ENCODE data around the gene ARHGAP22. TPM values are rescaled to one million over a fixed set of nuclear protein-coding genes. Genes with fewer than 3 reads are reported as not detected.

Gene ARHGAP22
- total RNA-seq, 6 donors from 2014 or later, result 1.4 to 25.1 (median 7.1) TPM

GRCh38 chr10:48564466-48565160 is 40.3 kb downstream of the ARHGAP22 start:
- 56 to 62% methylated on average over 7 to 9 of the region's 9 CpGs for WGBS, 2 donors
- no peak for DNase-seq

GRCh38 chr10:48557511-48558123 is 47.3 kb downstream of the ARHGAP22 start:
- 64 to 73% methylated on average over 3 to 5 of the region's 5 CpGs for WGBS, 2 donors
- peak in 1 of 2 donors; percentile 30 for DNase-seq
- Histone ChIP-seq H3K4me3 (no peak overlapping the region), H3K4me1 (no peaks in the 10 kb centered on the region), H3K9me3 (no peaks in the 10 kb centered on the region), H3K27me3 (no peaks in the 10 kb centered on the region), H3K27ac (no peak overlapping the region), H3K36me3 (no peaks in the 10 kb centered on the region)
- TF ChIP-seq POLR2A (IDR thresholded peaks at IDR 0.05) (no peak), POLR2AphosphoS5 (IDR thresholded peaks at IDR 0.05) (no peak), EP300 (IDR thresholded peaks at IDR 0.05) (no peak)
- TF ChIP-seq, protein P1, sequence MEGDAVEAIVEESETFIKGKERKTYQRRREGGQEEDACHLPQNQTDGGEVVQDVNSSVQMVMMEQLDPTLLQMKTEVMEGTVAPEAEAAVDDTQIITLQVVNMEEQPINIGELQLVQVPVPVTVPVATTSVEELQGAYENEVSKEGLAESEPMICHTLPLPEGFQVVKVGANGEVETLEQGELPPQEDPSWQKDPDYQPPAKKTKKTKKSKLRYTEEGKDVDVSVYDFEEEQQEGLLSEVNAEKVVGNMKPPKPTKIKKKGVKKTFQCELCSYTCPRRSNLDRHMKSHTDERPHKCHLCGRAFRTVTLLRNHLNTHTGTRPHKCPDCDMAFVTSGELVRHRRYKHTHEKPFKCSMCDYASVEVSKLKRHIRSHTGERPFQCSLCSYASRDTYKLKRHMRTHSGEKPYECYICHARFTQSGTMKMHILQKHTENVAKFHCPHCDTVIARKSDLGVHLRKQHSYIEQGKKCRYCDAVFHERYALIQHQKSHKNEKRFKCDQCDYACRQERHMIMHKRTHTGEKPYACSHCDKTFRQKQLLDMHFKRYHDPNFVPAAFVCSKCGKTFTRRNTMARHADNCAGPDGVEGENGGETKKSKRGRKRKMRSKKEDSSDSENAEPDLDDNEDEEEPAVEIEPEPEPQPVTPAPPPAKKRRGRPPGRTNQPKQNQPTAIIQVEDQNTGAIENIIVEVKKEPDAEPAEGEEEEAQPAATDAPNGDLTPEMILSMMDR (IDR thresholded peaks at IDR 0.05), result no peak
- ATAC-seq (ENCODE audit: low FRiP score in 2 of 2), result no peak

More at GRCh38 chr10:48564466-48565160, 40.3 kb downstream of the ARHGAP22 start:
- Histone ChIP-seq H3K4me1 (no peaks in the 10 kb centered on the region), H3K4me3 (no peak overlapping the region), H3K9me3 (no peaks in the 10 kb centered on the region), H3K27ac (no peak overlapping the region), H3K36me3 (no peaks in the 10 kb centered on the region), H3K27me3 (no peaks in the 10 kb centered on the region)
- TF ChIP-seq, protein P1 (IDR thresholded peaks at IDR 0.05), result no peak
- TF ChIP-seq EP300 (IDR thresholded peaks at IDR 0.05) (no peak), POLR2A (IDR thresholded peaks at IDR 0.05) (no peak), POLR2AphosphoS5 (IDR thresholded peaks at IDR 0.05) (no peak)
- ATAC-seq (ENCODE audit: low FRiP score in 2 of 2), result no peak

DNA sequence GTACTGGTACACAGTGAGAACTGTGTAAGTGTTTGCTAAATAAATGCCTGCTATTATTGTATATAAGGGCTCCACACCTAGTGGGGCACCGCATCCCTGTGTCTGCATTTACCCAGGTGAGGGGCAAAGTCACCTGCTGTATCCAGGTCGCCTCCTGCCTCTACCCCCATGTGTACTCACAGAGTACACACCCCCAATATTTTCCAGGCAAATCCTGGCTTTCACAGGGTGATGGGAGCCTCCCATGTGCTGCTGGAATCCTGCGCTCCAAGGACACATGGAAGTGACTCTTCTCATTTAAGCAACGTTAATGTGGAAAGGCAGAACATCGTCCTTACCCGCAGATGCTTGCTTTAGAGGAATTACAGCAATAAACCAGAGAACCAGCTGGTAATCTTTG is 48.2 kb downstream of the ARHGAP22 start:
- ATAC-seq (ENCODE audit: low FRiP score in 2 of 2), result no peak
- Histone ChIP-seq H3K9me3 (no peaks in the 10 kb centered on the region), H3K4me1 (no peaks in the 10 kb centered on the region), H3K27ac (no peak overlapping the region), H3K4me3 (no peak overlapping the region), H3K27me3 (no peaks in the 10 kb centered on the region), H3K36me3 (no peaks in the 10 kb centered on the region)
- 90 to 92% methylated on average over 6 of the region's 6 CpGs for WGBS, 2 donors
- no peak for DNase-seq
- TF ChIP-seq POLR2AphosphoS5 (IDR thresholded peaks at IDR 0.05), result no peak
- TF ChIP-seq, protein P1 (IDR thresholded peaks at IDR 0.05), result no peak
- no peak for TF ChIP-seq EP300 (IDR thresholded peaks at IDR 0.05)
- TF ChIP-seq POLR2A (IDR thresholded peaks at IDR 0.05), result no peak

GRCh38 chr10:48556065-48556464 is 48.8 kb downstream of the ARHGAP22 start:
- Histone ChIP-seq H3K36me3 (no peaks in the 10 kb centered on the region), H3K27me3 (no peaks in the 10 kb centered on the region), H3K4me1 (no peaks in the 10 kb centered on the region), H3K9me3 (no peaks in the 10 kb centered on the region), H3K4me3 (no peak overlapping the region), H3K27ac (no peak overlapping the region)
- ATAC-seq (ENCODE audit: low FRiP score in 2 of 2), result no peak
- TF ChIP-seq, protein P1 (IDR thresholded peaks at IDR 0.05), result no peak
- TF ChIP-seq POLR2A (IDR thresholded peaks at IDR 0.05) (no peak), EP300 (IDR thresholded peaks at IDR 0.05) (no peak), POLR2AphosphoS5 (IDR thresholded peaks at IDR 0.05) (no peak)
- WGBS, 2 donors, result 83 to 100% methylated on average over 1 to 5 of the region's 5 CpGs
- no peak for DNase-seq

All from upper lobe of left lung (tissue), 6 donors.